Hepatocyte (in vitro differentiated cells): ENCODE results near the gene LATS1.

Experiments
- EZH2 ChIP-seq: fragments of 200-600 bp; sonication (generic); IDR thresholded peaks from 2 replicates; pipeline ENCODE4 v1.6.1; 2016; ENCODE audit warnings: antibody characterized with exemption, mild to moderate bottlenecking, borderline replicate concordance
- EZH2phosphoT487 ChIP-seq: fragments of 200-600 bp; sonication (generic); IDR thresholded peaks from one replicate; pipeline ENCODE4 v1.6.1; 2018; ENCODE audit warnings: antibody characterized with exemption, mild to moderate bottlenecking, low read depth, moderate library complexity; ENCODE audit not compliant: unreplicated experiment, severe bottlenecking
- TF ChIP-seq, protein P1 (sequence below): fragments of 200-600 bp; sonication (generic); IDR thresholded peaks from 2 replicates; pipeline ENCODE4 v1.5.1; 2016; ENCODE audit warnings: antibody characterized with exemption, mild to moderate bottlenecking; ENCODE audit not compliant: poor library complexity

DNA sequence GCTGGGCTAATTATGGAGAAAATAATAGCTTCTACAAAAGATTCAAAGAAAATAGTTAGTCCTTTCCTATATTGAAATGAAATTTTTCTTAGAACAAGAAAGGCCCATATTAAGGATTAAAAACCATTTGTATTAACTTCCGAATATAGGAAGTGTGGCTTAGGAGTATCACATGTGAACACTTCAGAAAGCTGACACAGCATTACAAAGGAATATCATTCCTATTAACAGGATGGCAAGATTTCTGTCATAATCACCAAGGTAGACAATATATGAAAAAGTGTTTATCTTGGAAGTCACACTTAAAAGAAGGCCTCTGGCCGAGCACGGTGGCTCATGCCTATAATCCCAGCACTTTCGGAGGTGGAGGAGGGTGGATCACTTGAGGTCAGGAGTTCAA, 5.4 kb upstream of the LATS1 start:
- TF ChIP-seq, protein P1, sequence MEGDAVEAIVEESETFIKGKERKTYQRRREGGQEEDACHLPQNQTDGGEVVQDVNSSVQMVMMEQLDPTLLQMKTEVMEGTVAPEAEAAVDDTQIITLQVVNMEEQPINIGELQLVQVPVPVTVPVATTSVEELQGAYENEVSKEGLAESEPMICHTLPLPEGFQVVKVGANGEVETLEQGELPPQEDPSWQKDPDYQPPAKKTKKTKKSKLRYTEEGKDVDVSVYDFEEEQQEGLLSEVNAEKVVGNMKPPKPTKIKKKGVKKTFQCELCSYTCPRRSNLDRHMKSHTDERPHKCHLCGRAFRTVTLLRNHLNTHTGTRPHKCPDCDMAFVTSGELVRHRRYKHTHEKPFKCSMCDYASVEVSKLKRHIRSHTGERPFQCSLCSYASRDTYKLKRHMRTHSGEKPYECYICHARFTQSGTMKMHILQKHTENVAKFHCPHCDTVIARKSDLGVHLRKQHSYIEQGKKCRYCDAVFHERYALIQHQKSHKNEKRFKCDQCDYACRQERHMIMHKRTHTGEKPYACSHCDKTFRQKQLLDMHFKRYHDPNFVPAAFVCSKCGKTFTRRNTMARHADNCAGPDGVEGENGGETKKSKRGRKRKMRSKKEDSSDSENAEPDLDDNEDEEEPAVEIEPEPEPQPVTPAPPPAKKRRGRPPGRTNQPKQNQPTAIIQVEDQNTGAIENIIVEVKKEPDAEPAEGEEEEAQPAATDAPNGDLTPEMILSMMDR = no peak
- no peak for TF ChIP-seq EZH2
- TF ChIP-seq EZH2phosphoT487 = no peak
